OCI-LY7 (cell line): ENCODE data around the gene IFNK. TPM values are rescaled to one million over a fixed set of nuclear protein-coding genes. Genes with fewer than 3 reads are reported as not detected.

Experiments
- BruUV-seq: library from RNA; stranded (reverse); fragments of 400-500 nt; replicated peaks from 2 replicates; lab custom pipeline; 2021; lab: Mats Ljungman, UMichigan
- CTCF ChIA-PET: fragments of 300-600 bp; sonication (Branson Sonifier 250); formaldehyde crosslinking; loops from one replicate; lab custom pipeline; 2022; ENCODE audit warnings: antibody characterized with exemption; ENCODE audit not compliant: unreplicated experiment; lab: Charles Lee
- POLR2A ChIA-PET: fragments of 300-600 bp; sonication (Branson Sonifier 250); formaldehyde crosslinking; loops from one replicate; lab custom pipeline; 2022; ENCODE audit warnings: antibody characterized with exemption; lab: Charles Lee
- DNase-seq: peaks from one replicate; pipeline ENCODE4 v3.0.0-alpha.2; 2015; ENCODE audit warnings: low spot score
- H2AFZ ChIP-seq: fragments of 200-600 bp; sonication (generic), shearing (Covaris generic); 2 replicates; pipeline ENCODE4 v1.6.1; 2014; ENCODE audit warnings: mild to moderate bottlenecking, antibody characterized with exemption, low read length, moderate library complexity
- H3K27ac ChIP-seq: fragments of 200-600 bp; sonication (generic); 2 replicates; pipeline ENCODE4 v1.5.1; 2014; ENCODE audit warnings: mixed run types, low read depth, mild to moderate bottlenecking, moderate library complexity, low read length, inconsistent platforms; ENCODE audit not compliant: poor library complexity, severe bottlenecking
- H3K36me3 ChIP-seq: fragments of 200-600 bp; sonication (generic); 2 replicates; pipeline ENCODE4 v1.6.1; 2014; ENCODE audit warnings: mild to moderate bottlenecking, antibody characterized with exemption, low read length, moderate library complexity, mixed read lengths; ENCODE audit not compliant: insufficient read depth
- H3K4me1 ChIP-seq: fragments of 200-600 bp; sonication (generic); 2 replicates; pipeline ENCODE4 v1.5.1; 2014; ENCODE audit warnings: mild to moderate bottlenecking, low read length; ENCODE audit not compliant: insufficient read depth, poor library complexity, severe bottlenecking
- H3K4me2 ChIP-seq: fragments of 200-600 bp; sonication (generic); 2 replicates; pipeline ENCODE4 v1.6.1; 2014; ENCODE audit warnings: mild to moderate bottlenecking, low read length
- H3K4me3 ChIP-seq: fragments of 200-600 bp; sonication (generic); 2 replicates; pipeline ENCODE4 v1.5.1; 2014; ENCODE audit warnings: mild to moderate bottlenecking, low read depth, low read length; ENCODE audit not compliant: poor library complexity, severe bottlenecking
- H3K79me2 ChIP-seq: fragments of 200-600 bp; sonication (generic); 2 replicates; pipeline ENCODE4 v1.6.1; 2016; ENCODE audit warnings: low read depth, mild to moderate bottlenecking, low read length, moderate library complexity, mixed read lengths; ENCODE audit not compliant: insufficient read depth
- H3K9me2 ChIP-seq: fragments of 200-600 bp; sonication (generic); 2 replicates; pipeline ENCODE4 v1.6.1; 2016; ENCODE audit warnings: mild to moderate bottlenecking, low read length, mixed read lengths; ENCODE audit not compliant: insufficient read depth
- H3K9me3 ChIP-seq: fragments of 200-600 bp; sonication (generic); 2 replicates; pipeline ENCODE4 v1.6.1; 2014; ENCODE audit warnings: mild to moderate bottlenecking, mixed run types, low read length, mixed read lengths
- H4K20me1 ChIP-seq: fragments of 200-600 bp; sonication (generic); 2 replicates; pipeline ENCODE4 v1.6.1; 2014; ENCODE audit warnings: mild to moderate bottlenecking, antibody characterized with exemption, low read length, moderate library complexity, mixed read lengths; ENCODE audit not compliant: insufficient read depth
- CTCF ChIP-seq: fragments of 200-600 bp; sonication (generic); conservative IDR thresholded peaks from 2 replicates; pipeline ENCODE4 v1.5.1; 2014; ENCODE audit warnings: mild to moderate bottlenecking, antibody characterized with exemption, low read length, moderate library complexity, mixed read lengths
- EZH2phosphoT487 ChIP-seq: fragments of 200-600 bp; sonication (generic); IDR thresholded peaks from 2 replicates; pipeline ENCODE4 v1.6.1; 2018; ENCODE audit warnings: low read depth, borderline replicate concordance, mild to moderate bottlenecking, mixed run types, antibody characterized with exemption, low read length, moderate library complexity, mixed read lengths
- intact Hi-C: fragments of 100-400 bp; cut with micrococcal nuclease; formaldehyde crosslinking; loops from one replicate; pipeline ENCODE4 v1.10.0; 2022; ENCODE audit not compliant: unreplicated experiment
- total RNA-seq, 2 experiments: library from RNA; depleted of rRNA in 1 of 2; stranded (reverse); fragments of >200 nt in 1 of 2; shearing (Covaris generic) in 1 of 2; gene quantifications; 2 replicates each; pipeline ENCODE4 v1.2.3, GENCODE V29; 2014 to 2022

IFNK gene
- total RNA-seq, 2 experiments from 2014 or later: not detected

- POLR2A ChIA-PET: interaction anchor here (0.9 to 1.6 kb wide), 2 partner anchors 10 to 13 kb away, joined by 3 to 4 read pairs; no protein-coding TSS in a partner anchor
Observed at GRCh38 chr9:27572566-27572917, 48.5 kb downstream of the IFNK start.

GRCh38 chr9:27572918-27573633 is 49.0 kb downstream of the IFNK start, which contains the start of gene C9orf72:
Gene C9orf72, minus strand, starts transcription at chr9:27573481. Its CDS starts 6,361 bp downstream, at chr9:27567120.
- Histone ChIP-seq H3K4me3 (peak within 1 kb of the TSS; percentile 72), H2AFZ (peak within 1 kb of the TSS; percentile 90), H3K79me2 (no peaks in the 10 kb centered on the region), H3K4me1 (peaks cover 13% of the 10 kb centered on the region), H3K4me2 (peak within 1 kb of the TSS; percentile 85), H3K27ac (peak within 1 kb of the TSS; percentile 79), H4K20me1 (no peaks in the 10 kb centered on the region), H3K9me3 (peaks cover 13% of the 10 kb centered on the region), H3K36me3 (no peaks in the 10 kb centered on the region), H3K9me2 (no peaks in the 10 kb centered on the region)
- intact Hi-C loops: loop anchor here (1.0 to 2.0 kb wide), 2 partner anchors 14 to 626 kb away; partner anchors contain the start of gene PLAA
- no TSS peak for BruUV-seq
- CTCF ChIA-PET: no interaction called here
- TF ChIP-seq CTCF (no peak), EZH2phosphoT487 (no peak)
- peak; percentile 80 for DNase-seq
- POLR2A ChIA-PET: interaction anchor here (0.9 to 1.6 kb wide), 3 partner anchors 10 to 14 kb away, joined by 3 to 4 read pairs (median 3); no protein-coding TSS in a partner anchor

More at GRCh38 chr9:27572566-27572917, 48.5 kb downstream of the IFNK start:
- CTCF ChIA-PET: no interaction called here
- no peaks in the 10 kb centered on the region for H3K36me3 ChIP-seq
- H3K27ac ChIP-seq: peak overlapping the region; percentile 79
- peaks cover 12% of the 10 kb centered on the region for H3K9me3 ChIP-seq
- peak overlapping the region; percentile 82 for H3K4me2 ChIP-seq
- H4K20me1 ChIP-seq: 0 out of 2 replicates have a peak, but pooled peaks cover 2% of the 10 kb centered on the region
- TF ChIP-seq EZH2phosphoT487 (no peak), CTCF (no peak)
- peak overlapping the region; percentile 70 for H2AFZ ChIP-seq
- no peaks in the 10 kb centered on the region for H3K79me2 ChIP-seq
- peak; percentile 61 for DNase-seq
- no TSS peak for BruUV-seq
- no peaks in the 10 kb centered on the region for H3K9me2 ChIP-seq
- intact Hi-C loops: loop anchor here (2.0 kb wide), 1 partner anchor 626 kb away; the partner anchor contains the start of gene PLAA
- peak overlapping the region; percentile 72 for H3K4me3 ChIP-seq
- H3K4me1 ChIP-seq: peaks cover 13% of the 10 kb centered on the region
